Suppressor macrophage treated with lipopolysaccharide for 1 hour (primary cell): ENCODE measurements around the gene ADAMTS9.

Source experiments
- DNase-seq, 3 donors: peaks; one replicate each; pipeline ENCODE4 v3.0.0-alpha.2; 2020 to 2022

Gene ADAMTS9

GRCh38 chr3:64684715-64685261 is 3.0 kb downstream of the ADAMTS9 start:
- no peak for DNase-seq

GRCh38 chr3:64681827-64682226 is 6.0 kb downstream of the ADAMTS9 start:
- DNase-seq: no peak

GRCh38 chr3:64681015-64681414 is 6.8 kb downstream of the ADAMTS9 start:
- no peak for DNase-seq

- DNase-seq: no peak
Measured at GRCh38 chr3:64680334-64680733, 7.5 kb downstream of the ADAMTS9 start.

GRCh38 chr3:64677961-64678716 is 9.7 kb downstream of the ADAMTS9 start:
- no peak for DNase-seq

GRCh38 chr3:64676831-64677230 is 11.0 kb downstream of the ADAMTS9 start:
- DNase-seq: no peak

GRCh38 chr3:64675687-64676247 is 12.0 kb downstream of the ADAMTS9 start:
- DNase-seq: no peak

GRCh38 chr3:64674591-64675076 is 13.2 kb downstream of the ADAMTS9 start:
- DNase-seq: no peak

GRCh38 chr3:64673159-64673715 is 14.6 kb downstream of the ADAMTS9 start:
- DNase-seq: no peak

- no peak for DNase-seq
Measured at GRCh38 chr3:64668582-64669510, 19.0 kb downstream of the ADAMTS9 start.

GRCh38 chr3:64667887-64668581 is 19.8 kb downstream of the ADAMTS9 start:
- no peak for DNase-seq

GRCh38 chr3:64667138-64667537 is 20.7 kb downstream of the ADAMTS9 start:
- no peak for DNase-seq

GRCh38 chr3:64666171-64666588 is 21.6 kb downstream of the ADAMTS9 start:
- DNase-seq: no peak

GRCh38 chr3:64664397-64664796 is 23.4 kb downstream of the ADAMTS9 start:
- no peak for DNase-seq

- DNase-seq: no peak
Measured at GRCh38 chr3:64659617-64659978, 28.2 kb downstream of the ADAMTS9 start.

GRCh38 chr3:64658001-64658400 is 29.8 kb downstream of the ADAMTS9 start:
- no peak for DNase-seq

GRCh38 chr3:64656544-64656943 is 31.3 kb downstream of the ADAMTS9 start:
- DNase-seq: no peak

GRCh38 chr3:64655160-64655559 is 32.6 kb downstream of the ADAMTS9 start:
- no peak for DNase-seq

GRCh38 chr3:64654013-64654412 is 33.8 kb downstream of the ADAMTS9 start:
- DNase-seq: no peak

GRCh38 chr3:64653101-64653500 is 34.7 kb downstream of the ADAMTS9 start:
- DNase-seq: no peak

GRCh38 chr3:64651741-64652241 is 36.0 kb downstream of the ADAMTS9 start:
- DNase-seq: no peak

GRCh38 chr3:64651303-64651702 is 36.5 kb downstream of the ADAMTS9 start:
- no peak for DNase-seq
